Upper lobe of left lung (tissue), 4 donors: ENCODE data around the gene PDF.

Source experiments
- EP300 ChIP-seq, 4 donors: sonication (generic); formaldehyde crosslinking; IDR thresholded peaks; one replicate each; pipeline ENCODE4 v1.5.1; 2017; ENCODE audit warnings: antibody characterized with exemption in 4 of 4, control low read depth in 2 of 4
- POLR2A ChIP-seq, 4 donors: fragments of 450-650 bp; IDR thresholded peaks; one replicate each; pipeline ENCODE4 v1.5.1; 2016 to 2017; ENCODE audit warnings: antibody characterized with exemption in 4 of 4, mild to moderate bottlenecking in 2 of 4
- POLR2AphosphoS5 ChIP-seq, 2 donors: sonication (generic); formaldehyde crosslinking; IDR thresholded peaks; one replicate each; pipeline ENCODE4 v1.5.1; 2017; ENCODE audit warnings: antibody characterized with exemption in 2 of 2
- TF ChIP-seq, protein P1 (sequence below), 6 experiments: fragments of 450-650 bp in 4 of 6; fragments of 200-600 bp in 2 of 6; sonication (generic) in 2 of 6; IDR thresholded peaks; one replicate each; pipeline ENCODE4 v1.5.1; 2016 to 2019; ENCODE audit warnings: antibody characterized with exemption in 6 of 6

DNA sequence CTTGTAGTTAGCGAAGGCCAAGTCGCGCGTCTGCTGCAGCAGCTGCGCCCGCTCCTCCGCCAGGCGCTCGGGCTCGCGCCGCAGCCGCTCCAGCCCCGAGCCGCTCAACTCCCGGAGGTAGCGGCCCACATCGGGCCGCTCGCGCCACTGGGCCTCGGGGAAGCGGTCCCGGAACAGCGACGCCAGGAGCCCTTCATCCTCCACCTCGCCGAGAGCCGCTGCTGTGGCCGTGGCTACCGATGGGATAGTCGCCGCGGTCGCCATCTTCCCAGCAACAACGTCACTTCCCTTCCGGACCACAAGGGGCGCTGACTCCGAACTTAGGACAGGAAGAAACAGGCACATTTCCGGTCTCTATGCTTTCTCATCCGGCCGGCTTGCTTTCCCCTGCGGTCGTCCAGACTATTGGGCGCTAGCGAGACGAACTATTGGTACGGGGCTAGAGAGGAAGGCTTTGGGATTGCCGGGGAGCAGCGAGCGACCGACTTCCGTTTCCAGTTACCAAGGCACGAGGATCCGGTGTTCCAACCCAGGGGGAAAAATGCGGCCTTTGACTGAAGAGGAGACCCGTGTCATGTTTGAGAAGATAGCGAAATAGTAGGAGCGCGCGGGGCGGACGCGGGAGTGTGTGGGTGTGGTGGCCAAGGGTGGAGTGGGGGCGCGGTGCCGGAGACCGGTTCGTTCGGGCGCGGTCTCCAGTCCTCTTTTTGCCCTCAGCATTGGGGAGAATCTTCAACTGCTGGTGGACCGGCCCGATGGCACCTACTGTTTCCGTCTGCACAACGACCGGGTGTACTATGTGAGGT is 9.1 kb upstream of the PDF start, which contains the start of the genes COG8 and NIP7:
- TF ChIP-seq, protein P1, sequence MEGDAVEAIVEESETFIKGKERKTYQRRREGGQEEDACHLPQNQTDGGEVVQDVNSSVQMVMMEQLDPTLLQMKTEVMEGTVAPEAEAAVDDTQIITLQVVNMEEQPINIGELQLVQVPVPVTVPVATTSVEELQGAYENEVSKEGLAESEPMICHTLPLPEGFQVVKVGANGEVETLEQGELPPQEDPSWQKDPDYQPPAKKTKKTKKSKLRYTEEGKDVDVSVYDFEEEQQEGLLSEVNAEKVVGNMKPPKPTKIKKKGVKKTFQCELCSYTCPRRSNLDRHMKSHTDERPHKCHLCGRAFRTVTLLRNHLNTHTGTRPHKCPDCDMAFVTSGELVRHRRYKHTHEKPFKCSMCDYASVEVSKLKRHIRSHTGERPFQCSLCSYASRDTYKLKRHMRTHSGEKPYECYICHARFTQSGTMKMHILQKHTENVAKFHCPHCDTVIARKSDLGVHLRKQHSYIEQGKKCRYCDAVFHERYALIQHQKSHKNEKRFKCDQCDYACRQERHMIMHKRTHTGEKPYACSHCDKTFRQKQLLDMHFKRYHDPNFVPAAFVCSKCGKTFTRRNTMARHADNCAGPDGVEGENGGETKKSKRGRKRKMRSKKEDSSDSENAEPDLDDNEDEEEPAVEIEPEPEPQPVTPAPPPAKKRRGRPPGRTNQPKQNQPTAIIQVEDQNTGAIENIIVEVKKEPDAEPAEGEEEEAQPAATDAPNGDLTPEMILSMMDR (IDR thresholded peaks at IDR 0.05), result peak; percentile 87 to 97 (median 96)
- TF ChIP-seq POLR2A (IDR thresholded peaks at IDR 0.05), result peak in 3 of 4 donors; percentile 37 to 80 (median 51)
- TF ChIP-seq POLR2AphosphoS5 (IDR thresholded peaks at IDR 0.05), result peak; percentile 81 to 91
- peak in 2 of 4 donors; percentile 15 to 49 for TF ChIP-seq EP300 (IDR thresholded peaks at IDR 0.05)
